ENCODE results near the gene CCDC172. TPM values are rescaled to one million over a fixed set of nuclear protein-coding genes. Genes with fewer than 3 reads are reported as not detected.

Gene CCDC172
- total and polyA plus RNA-seq, 4 experiments from 2014 or later: not detected

Other genes starting within 250 kb of the CCDC172 start
- gene GFRA1, start 51.2 kb upstream of the CCDC172 start, total RNA-seq: not detected
- not detected for gene GFRA1, start 51.2 kb upstream of the CCDC172 start, polyA plus RNA-seq
- not detected for gene PNLIPRP3, start 103.4 kb downstream of the CCDC172 start, total RNA-seq
- gene PNLIPRP3, start 103.4 kb downstream of the CCDC172 start, polyA plus RNA-seq: not detected
- not detected for gene PNLIP, start 221.5 kb downstream of the CCDC172 start, total RNA-seq
- not detected for gene PNLIP, start 221.5 kb downstream of the CCDC172 start, polyA plus RNA-seq